ENCODE measurements around the gene KCNH2.

The KCNH2 gene

DNA sequence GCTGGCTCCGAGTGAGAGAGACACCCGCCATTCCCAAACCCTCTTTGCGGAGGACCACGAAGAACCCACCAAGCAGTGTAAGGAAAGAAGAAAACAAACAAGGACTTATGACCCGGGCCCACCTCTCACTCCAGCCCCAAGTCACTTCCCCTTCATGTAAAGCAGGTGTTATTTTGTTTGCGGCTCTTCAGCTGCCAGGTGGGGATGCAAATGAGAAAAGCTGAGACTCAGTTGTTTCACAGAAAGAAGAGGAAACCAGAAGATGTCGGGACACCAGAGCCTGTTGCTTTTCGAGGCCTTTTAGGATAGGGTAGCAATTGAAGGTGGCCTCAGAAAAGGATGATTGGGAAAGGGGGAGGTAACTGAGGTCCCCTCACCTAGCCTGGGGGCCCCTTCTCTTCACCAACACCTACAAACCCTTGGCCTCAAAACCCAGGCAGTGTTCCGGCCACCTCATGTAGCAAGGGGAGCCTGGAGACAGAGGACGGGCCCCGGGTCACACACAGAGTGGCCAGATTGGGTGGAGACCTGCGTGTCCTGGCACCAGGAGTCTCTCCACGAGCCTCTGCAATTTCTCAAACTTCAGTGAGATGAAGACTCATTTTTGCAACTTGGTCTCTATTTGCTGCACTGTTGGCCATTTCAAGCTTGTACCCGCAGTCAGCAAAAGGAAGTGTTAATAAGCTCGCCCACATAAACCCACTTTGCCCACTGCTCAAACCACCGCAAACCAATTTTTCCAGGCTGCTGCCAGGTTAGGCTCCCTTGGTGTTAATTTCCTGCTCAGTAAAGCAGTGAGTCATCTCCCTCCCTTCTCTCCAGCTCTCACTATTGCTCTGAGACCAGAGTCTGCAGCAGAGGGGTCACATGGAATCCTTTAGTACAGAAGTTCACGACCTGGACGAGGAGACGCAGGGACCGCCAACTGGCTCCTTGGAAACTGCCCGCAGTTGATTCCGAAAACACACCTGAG, 80.3 kb downstream of the KCNH2 start:
- TF ChIP-seq, protein P1, sequence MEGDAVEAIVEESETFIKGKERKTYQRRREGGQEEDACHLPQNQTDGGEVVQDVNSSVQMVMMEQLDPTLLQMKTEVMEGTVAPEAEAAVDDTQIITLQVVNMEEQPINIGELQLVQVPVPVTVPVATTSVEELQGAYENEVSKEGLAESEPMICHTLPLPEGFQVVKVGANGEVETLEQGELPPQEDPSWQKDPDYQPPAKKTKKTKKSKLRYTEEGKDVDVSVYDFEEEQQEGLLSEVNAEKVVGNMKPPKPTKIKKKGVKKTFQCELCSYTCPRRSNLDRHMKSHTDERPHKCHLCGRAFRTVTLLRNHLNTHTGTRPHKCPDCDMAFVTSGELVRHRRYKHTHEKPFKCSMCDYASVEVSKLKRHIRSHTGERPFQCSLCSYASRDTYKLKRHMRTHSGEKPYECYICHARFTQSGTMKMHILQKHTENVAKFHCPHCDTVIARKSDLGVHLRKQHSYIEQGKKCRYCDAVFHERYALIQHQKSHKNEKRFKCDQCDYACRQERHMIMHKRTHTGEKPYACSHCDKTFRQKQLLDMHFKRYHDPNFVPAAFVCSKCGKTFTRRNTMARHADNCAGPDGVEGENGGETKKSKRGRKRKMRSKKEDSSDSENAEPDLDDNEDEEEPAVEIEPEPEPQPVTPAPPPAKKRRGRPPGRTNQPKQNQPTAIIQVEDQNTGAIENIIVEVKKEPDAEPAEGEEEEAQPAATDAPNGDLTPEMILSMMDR (IDR thresholded peaks at IDR 0.05; ENCODE audit: poor library complexity, severe bottlenecking): no peak
- Histone ChIP-seq H3K27me3 (ENCODE audit: insufficient read depth, poor library complexity, severe bottlenecking) (no peaks in the 10 kb centered on the region), H3K4me3 (ENCODE audit: severe bottlenecking) (no peak overlapping the region), H3K36me3 (ENCODE audit: low read depth) (no peaks in the 10 kb centered on the region), H3K27ac (ENCODE audit: poor library complexity, severe bottlenecking) (no peak overlapping the region), H3K9me3 (ENCODE audit: severe bottlenecking) (peaks cover 2% of the 10 kb centered on the region), H3K4me1 (ENCODE audit: insufficient read depth, poor library complexity, severe bottlenecking) (no peaks in the 10 kb centered on the region)
- DNase-seq (ENCODE audit: low spot score) (no peak), ATAC-seq (ENCODE audit: low read depth) (no peak)

DNA sequence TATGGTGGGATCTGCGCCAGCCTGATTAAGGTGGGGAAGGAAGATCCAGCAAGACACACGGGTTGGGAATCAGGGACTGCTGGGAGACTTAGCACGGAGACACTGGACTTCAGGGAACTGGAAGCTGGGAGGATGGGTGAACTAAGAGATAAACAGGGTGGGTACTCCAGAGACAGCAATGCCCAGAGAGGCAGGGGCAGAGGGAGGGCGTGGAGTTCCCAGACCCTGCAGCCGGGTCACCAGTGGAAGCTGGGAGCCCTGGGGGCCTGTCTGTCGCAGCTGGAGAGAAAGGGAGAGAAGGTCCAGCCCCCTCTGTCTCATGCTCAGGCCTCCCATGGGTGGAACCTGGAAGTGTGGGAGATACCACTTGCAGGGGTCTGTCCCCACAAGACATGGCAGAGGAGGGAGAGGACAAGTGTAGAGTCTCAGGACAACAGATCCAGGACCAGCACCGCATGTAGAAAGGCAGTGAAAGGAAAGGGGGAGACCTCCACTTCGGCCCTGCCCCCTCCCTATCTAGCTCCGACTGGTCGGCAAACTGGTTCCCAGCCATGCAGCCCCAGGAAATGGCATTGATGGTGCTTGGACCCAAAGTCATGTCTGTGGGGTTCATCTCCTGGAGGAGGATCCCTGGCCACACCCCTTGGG, 81.4 kb downstream of the KCNH2 start:
- H3K27me3 ChIP-seq (ENCODE audit: insufficient read depth, poor library complexity, severe bottlenecking): no peaks in the 10 kb centered on the region
- no peak overlapping the region for H3K27ac ChIP-seq (ENCODE audit: poor library complexity, severe bottlenecking)
- H3K4me1 ChIP-seq (ENCODE audit: insufficient read depth, poor library complexity, severe bottlenecking): no peaks in the 10 kb centered on the region
- no peak overlapping the region for H3K4me3 ChIP-seq (ENCODE audit: severe bottlenecking)
- no peaks in the 10 kb centered on the region for H3K36me3 ChIP-seq (ENCODE audit: low read depth)
- ATAC-seq (ENCODE audit: low read depth): no peak
- H3K9me3 ChIP-seq (ENCODE audit: severe bottlenecking): peaks cover 2% of the 10 kb centered on the region
- no peak for DNase-seq (ENCODE audit: low spot score)
- TF ChIP-seq, protein P1 (IDR thresholded peaks at IDR 0.05; ENCODE audit: poor library complexity, severe bottlenecking): no peak

DNA sequence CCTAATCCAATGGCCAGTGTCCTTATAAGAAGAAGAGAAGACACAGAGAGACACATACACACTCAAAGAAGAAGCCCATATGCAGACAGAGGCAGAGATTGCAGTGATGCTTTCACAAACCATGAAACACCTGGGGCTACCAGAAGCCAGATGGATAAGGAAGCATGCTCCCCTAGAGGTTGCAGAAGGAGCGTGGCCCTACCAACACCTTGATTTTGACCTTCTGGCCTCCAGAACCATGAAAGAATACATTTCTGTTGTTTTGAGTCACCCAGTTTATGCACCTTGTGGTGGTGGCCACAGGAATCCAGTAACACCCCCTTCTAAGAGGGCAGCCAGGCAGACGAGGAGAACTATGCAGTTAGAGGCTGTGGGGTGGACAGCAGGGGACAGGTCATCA, 82.3 kb downstream of the KCNH2 start:
- Histone ChIP-seq H3K27me3 (ENCODE audit: insufficient read depth, poor library complexity, severe bottlenecking) (no peaks in the 10 kb centered on the region), H3K27ac (ENCODE audit: poor library complexity, severe bottlenecking) (no peak overlapping the region), H3K9me3 (ENCODE audit: severe bottlenecking) (peaks cover 2% of the 10 kb centered on the region), H3K4me1 (ENCODE audit: insufficient read depth, poor library complexity, severe bottlenecking) (no peaks in the 10 kb centered on the region), H3K4me3 (ENCODE audit: severe bottlenecking) (no peak overlapping the region), H3K36me3 (ENCODE audit: low read depth) (no peaks in the 10 kb centered on the region)
- DNase-seq (ENCODE audit: low spot score): no peak
- no peak for ATAC-seq (ENCODE audit: low read depth)
- TF ChIP-seq, protein P1 (IDR thresholded peaks at IDR 0.05; ENCODE audit: poor library complexity, severe bottlenecking): no peak

All from RWPE2 (cell line).